ENCODE results near the gene CACNA1C.

GRCh38 chr12:2413999-2414792, 361.4 kb downstream of the CACNA1C start:
- TF ChIP-seq GATA2 (IDR thresholded peaks at IDR 0.05; ENCODE audit: low read depth, low read length) (no peak), GATA3 (IDR thresholded peaks at IDR 0.05; ENCODE audit: low read depth, low read length) (no peak)
